Measurements from ENCODE around the gene DOCK6.

DOCK6 gene

DNA sequence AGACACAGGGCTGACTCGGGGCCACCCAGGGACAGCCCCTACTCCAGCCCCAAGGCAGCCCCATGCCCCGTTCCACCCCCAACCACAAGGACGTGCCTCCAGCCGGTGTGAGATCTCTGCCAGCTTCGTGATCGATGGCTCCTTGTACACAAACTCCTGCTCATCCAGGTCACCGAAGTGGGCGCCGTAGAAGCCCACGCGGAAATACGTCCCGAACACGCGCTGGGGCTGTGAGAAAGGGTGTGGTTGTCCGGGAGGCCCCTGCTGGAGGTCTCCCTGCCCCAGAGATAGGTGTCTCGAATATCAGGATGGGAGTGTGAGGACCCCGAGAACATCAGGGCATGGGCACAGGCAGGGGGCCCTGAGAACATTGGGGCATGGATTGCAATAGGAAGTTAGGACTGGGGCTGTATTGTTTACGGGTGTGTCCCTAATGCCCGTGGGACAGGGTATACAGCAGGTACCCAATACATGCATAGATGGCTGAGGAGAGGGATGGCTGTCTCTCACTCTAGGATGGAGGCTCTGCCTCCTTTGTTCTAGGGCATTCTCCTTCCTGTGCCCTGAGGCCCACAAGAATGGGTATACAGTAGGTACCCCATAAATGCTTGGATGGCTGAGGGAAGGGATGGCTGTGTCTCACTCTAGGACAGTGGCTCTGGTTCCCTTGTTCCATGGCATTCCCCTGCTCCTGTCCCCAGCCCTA lies 59.7 kb downstream of the DOCK6 start:
- TF ChIP-seq, protein P1, sequence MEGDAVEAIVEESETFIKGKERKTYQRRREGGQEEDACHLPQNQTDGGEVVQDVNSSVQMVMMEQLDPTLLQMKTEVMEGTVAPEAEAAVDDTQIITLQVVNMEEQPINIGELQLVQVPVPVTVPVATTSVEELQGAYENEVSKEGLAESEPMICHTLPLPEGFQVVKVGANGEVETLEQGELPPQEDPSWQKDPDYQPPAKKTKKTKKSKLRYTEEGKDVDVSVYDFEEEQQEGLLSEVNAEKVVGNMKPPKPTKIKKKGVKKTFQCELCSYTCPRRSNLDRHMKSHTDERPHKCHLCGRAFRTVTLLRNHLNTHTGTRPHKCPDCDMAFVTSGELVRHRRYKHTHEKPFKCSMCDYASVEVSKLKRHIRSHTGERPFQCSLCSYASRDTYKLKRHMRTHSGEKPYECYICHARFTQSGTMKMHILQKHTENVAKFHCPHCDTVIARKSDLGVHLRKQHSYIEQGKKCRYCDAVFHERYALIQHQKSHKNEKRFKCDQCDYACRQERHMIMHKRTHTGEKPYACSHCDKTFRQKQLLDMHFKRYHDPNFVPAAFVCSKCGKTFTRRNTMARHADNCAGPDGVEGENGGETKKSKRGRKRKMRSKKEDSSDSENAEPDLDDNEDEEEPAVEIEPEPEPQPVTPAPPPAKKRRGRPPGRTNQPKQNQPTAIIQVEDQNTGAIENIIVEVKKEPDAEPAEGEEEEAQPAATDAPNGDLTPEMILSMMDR (IDR thresholded peaks at IDR 0.05) = no peak

DNA sequence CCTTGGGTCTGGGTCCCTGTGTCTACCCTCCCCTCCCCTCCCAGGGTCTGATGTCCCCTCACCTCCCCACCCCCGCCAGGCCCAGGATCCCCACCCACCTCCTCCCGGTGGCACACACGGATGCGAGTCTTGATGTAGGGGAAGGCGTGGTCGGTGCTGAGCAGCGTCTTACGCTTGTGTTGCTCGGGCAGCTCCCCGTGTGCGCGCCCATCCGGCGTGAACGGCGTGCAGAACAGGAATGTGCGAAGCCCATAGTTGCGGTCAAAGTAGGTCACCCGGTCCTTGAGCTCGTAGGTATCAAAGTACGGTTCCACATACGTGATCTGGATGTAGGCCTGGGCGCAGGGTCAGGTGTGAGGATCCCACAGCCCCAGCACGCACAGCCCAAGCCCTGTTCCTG lies 60.5 kb downstream of the DOCK6 start:
- TF ChIP-seq, protein P1 (IDR thresholded peaks at IDR 0.05) = no peak

GRCh38 chr19:11200931-11201330 lies 61.4 kb downstream of the DOCK6 start:
- TF ChIP-seq, protein P1 (IDR thresholded peaks at IDR 0.05) = no peak

DNA sequence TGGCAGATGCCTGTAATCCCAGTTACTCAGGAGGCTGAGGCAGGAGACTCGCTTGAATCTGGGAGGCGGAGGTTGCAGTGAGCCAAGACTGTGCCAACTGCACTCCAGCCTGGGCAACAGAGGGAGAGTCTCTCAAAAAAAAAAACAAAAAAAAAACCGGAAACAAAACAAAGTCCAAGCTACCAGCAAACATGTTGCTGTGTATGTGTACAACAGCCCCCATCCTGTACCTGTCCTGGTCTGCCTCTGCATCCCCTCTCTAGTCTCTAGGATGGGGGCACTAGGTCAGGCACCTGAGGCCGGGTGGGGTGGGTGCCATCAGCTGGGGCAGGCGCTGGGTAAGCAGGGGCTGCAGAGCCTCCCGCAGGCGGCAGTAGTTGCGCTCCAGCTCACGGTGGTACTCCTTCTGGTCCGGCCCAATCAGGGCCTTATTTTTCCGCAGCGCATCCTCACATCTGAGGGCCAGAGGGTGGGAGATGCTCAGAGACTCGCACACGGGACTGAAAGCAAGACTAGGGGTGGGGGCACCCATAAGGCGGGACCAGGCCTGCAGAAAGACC lies 62.2 kb downstream of the DOCK6 start:
- TF ChIP-seq, protein P1 (IDR thresholded peaks at IDR 0.05) = no peak

GRCh38 chr19:11199517-11199916 lies 62.8 kb downstream of the DOCK6 start:
- TF ChIP-seq, protein P1 (IDR thresholded peaks at IDR 0.05) = no peak

DNA sequence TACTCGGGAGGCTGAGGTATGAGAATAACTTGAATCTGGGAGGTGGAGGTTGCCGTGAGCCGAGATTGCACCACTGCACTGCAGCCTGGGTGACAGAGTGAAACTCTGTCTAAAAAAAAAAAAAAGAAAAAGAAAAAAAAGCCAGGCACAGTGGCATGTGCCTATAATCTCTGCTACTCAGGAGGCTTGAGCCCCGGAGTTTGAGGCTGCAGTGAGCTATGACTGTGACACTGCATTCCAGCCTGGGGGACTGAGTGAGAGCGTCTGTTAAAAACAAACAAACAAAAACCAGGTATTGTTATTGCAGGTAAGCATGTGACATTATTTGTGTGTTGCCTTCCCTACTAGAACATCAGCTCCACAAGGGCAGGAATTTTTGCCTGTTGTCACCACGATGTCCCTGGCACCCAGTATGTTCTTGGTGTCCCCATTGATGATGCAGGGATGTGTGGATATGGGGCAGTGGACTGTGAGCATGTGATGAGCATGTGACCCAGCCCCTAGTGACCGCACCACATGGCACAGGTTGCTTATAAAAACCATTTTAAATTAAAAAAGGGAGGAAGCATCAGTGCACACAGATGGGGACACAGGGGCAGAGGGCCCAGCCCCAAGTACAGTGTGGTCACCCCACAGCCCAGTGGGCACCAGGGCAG lies 63.4 kb downstream of the DOCK6 start:
- TF ChIP-seq, protein P1 (IDR thresholded peaks at IDR 0.05) = no peak

DNA sequence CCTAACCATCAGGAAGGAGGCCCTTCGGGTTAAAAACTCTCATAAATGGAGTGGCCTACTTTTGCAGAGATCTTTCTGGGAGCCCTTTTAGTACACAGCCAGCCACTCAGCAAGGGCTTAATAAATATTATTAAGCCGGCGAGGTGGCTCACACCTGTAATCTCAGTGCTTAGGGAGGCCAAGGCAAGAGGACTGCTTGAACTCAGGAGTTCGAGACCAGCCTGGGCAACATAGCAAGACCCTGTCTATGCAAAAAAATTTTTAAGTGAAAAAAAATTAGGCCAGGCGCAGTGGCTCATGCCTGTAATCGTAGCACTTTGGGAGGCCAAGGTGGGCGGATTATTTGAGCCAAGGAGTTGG lies 64.2 kb downstream of the DOCK6 start:
- TF ChIP-seq, protein P1 (IDR thresholded peaks at IDR 0.05) = no peak

Data from LNCAP (cell line).